Measurements from ENCODE around the gene ADAM8. TPM values are rescaled to one million over a fixed set of nuclear protein-coding genes. Genes with fewer than 3 reads are reported as not detected.
"Not testable (repeated sequence)": the region's sequence is repeated elsewhere in the genome, so short reads cannot be mapped to it uniquely, and the experiment has no call there.

Gene ADAM8
- total RNA-seq, 2 donors from 2014 or later, result 3.7 to 5.7 TPM

GRCh38 chr10:133226251-133226808 lies 50.3 kb downstream of the ADAM8 start:
- intact Hi-C loops (cut with DNase I), result no loop called here
- H3K27me3 ChIP-seq, result peaks cover 34% of the 10 kb centered on the region
- no peak overlapping the region for H3K9ac ChIP-seq (ENCODE audit: low read depth in 2 of 2, low read length in 2 of 2)
- no peak overlapping the region for H3K27ac ChIP-seq
- no peak overlapping the region for H3K4me3 ChIP-seq
- H3K4me1 ChIP-seq, result no peaks in the 10 kb centered on the region
- no peaks in the 10 kb centered on the region for H3K9me3 ChIP-seq
- H3K36me3 ChIP-seq, result no peaks in the 10 kb centered on the region
- no peak for TF ChIP-seq CTCF (IDR thresholded peaks at IDR 0.05)
- no peak for DNase-seq

GRCh38 chr10:133225707-133226191 lies 50.9 kb downstream of the ADAM8 start:
- no peak for TF ChIP-seq CTCF (IDR thresholded peaks at IDR 0.05)
- Histone ChIP-seq H3K4me3 (no peak overlapping the region), H3K9me3 (no peaks in the 10 kb centered on the region), H3K27me3 (peaks cover 30% of the 10 kb centered on the region), H3K4me1 (no peaks in the 10 kb centered on the region), H3K36me3 (no peaks in the 10 kb centered on the region), H3K27ac (no peak overlapping the region), H3K9ac (ENCODE audit: low read depth in 2 of 2, low read length in 2 of 2) (no peak overlapping the region)
- intact Hi-C loops (cut with DNase I), result no loop called here
- DNase-seq, result no peak

- DNase-seq, result no peak
- no peak overlapping the region for H3K9ac ChIP-seq (ENCODE audit: low read depth in 2 of 2, low read length in 2 of 2)
- intact Hi-C loops (cut with DNase I), result no loop called here
- no peak overlapping the region for H3K27ac ChIP-seq
- no peaks in the 10 kb centered on the region for H3K36me3 ChIP-seq
- H3K4me1 ChIP-seq, result no peaks in the 10 kb centered on the region
- TF ChIP-seq CTCF (IDR thresholded peaks at IDR 0.05), result no peak
- H3K4me3 ChIP-seq, result no peak overlapping the region
- no peaks in the 10 kb centered on the region for H3K9me3 ChIP-seq
- peaks cover 23% of the 10 kb centered on the region for H3K27me3 ChIP-seq
Observed at GRCh38 chr10:133224756-133225372, 51.8 kb downstream of the ADAM8 start.

- Histone ChIP-seq H3K27me3 (peaks cover 15% of the 10 kb centered on the region), H3K4me1 (no peaks in the 10 kb centered on the region), H3K9me3 (no peaks in the 10 kb centered on the region), H3K4me3 (no peak overlapping the region), H3K27ac (no peak overlapping the region), H3K36me3 (no peaks in the 10 kb centered on the region), H3K9ac (ENCODE audit: low read depth in 2 of 2, low read length in 2 of 2) (no peak overlapping the region)
- DNase-seq, result no peak
- no peak for TF ChIP-seq CTCF (IDR thresholded peaks at IDR 0.05)
- intact Hi-C loops (cut with DNase I), result no loop called here
Observed at GRCh38 chr10:133224076-133224475, 52.6 kb downstream of the ADAM8 start.

GRCh38 chr10:133221756-133222155 lies 54.9 kb downstream of the ADAM8 start:
- H3K36me3 ChIP-seq; H3K4me3 ChIP-seq; H3K4me1 ChIP-seq; H3K9me3 ChIP-seq; H3K27ac ChIP-seq; H3K9ac ChIP-seq (ENCODE audit: low read depth in 2 of 2, low read length in 2 of 2); intact Hi-C loops (cut with DNase I); H3K27me3 ChIP-seq; DNase-seq: not testable (repeated sequence)

- no peak for TF ChIP-seq CTCF (IDR thresholded peaks at IDR 0.05)
- no peaks in the 10 kb centered on the region for H3K36me3 ChIP-seq
- DNase-seq, result no peak
- no peak overlapping the region for H3K4me3 ChIP-seq
- no peak overlapping the region for H3K9ac ChIP-seq (ENCODE audit: low read depth in 2 of 2, low read length in 2 of 2)
- intact Hi-C loops (cut with DNase I), result no loop called here
- no peak overlapping the region for H3K27ac ChIP-seq
- no peaks in the 10 kb centered on the region for H3K4me1 ChIP-seq
- H3K9me3 ChIP-seq, result no peaks in the 10 kb centered on the region
- no peaks in the 10 kb centered on the region for H3K27me3 ChIP-seq
Observed at GRCh38 chr10:133221331-133221730, 55.3 kb downstream of the ADAM8 start.

Measured in colonic mucosa (tissue), 4 donors.